Thymus (tissue), 11 donors: ENCODE measurements around the gene TTC12. TPM values are rescaled to one million over a fixed set of nuclear protein-coding genes. Genes with fewer than 3 reads are reported as not detected.

ENCODE experiments used
- DNase-seq, 9 donors: peaks; one replicate each; pipeline ENCODE4 v3.0.0-alpha.2; 2013; ENCODE audit warnings: low spot score in 9 of 9, low read depth in 6 of 9, missing footprints in 1 of 9
- H3K27ac ChIP-seq, 2 donors: one replicate each; pipeline ENCODE4 v1.5.1; 2013; ENCODE audit warnings: control low read depth in 1 of 2, low read depth in 1 of 2, low read length in 1 of 2, mild to moderate bottlenecking in 1 of 2, moderate library complexity in 1 of 2
- H3K27me3 ChIP-seq, 2 donors: one replicate each; pipeline ENCODE4 v1.5.1; 2013; ENCODE audit warnings: low read length in 1 of 2; ENCODE audit not compliant: control insufficient read depth in 2 of 2, insufficient read depth in 1 of 2
- H3K36me3 ChIP-seq, 2 donors: one replicate each; pipeline ENCODE4 v1.5.1; 2013; ENCODE audit warnings: low read length in 1 of 2, mild to moderate bottlenecking in 1 of 2, moderate library complexity in 1 of 2; ENCODE audit not compliant: control insufficient read depth in 2 of 2, insufficient read depth in 2 of 2
- H3K4me1 ChIP-seq, 2 donors: one replicate each; pipeline ENCODE4 v1.5.1; 2013; ENCODE audit warnings: low read length in 2 of 2; ENCODE audit not compliant: control insufficient read depth in 2 of 2, insufficient read depth in 2 of 2
- H3K4me3 ChIP-seq, 2 donors: one replicate each; pipeline ENCODE4 v1.5.1; 2013; ENCODE audit warnings: low read length in 2 of 2, control low read depth in 1 of 2, mild to moderate bottlenecking in 1 of 2
- H3K9me3 ChIP-seq, 2 donors: one replicate each; pipeline ENCODE4 v1.5.1; 2013; ENCODE audit warnings: low read length in 1 of 2, mild to moderate bottlenecking in 1 of 2; ENCODE audit not compliant: control insufficient read depth in 2 of 2, insufficient read depth in 1 of 2
- WGBS: extraction: QIAGEN DNeasy Blood & Tissue Kit; methylation state at CpG from one replicate; pipeline ENCODE4 v1.1.7; 2013; 5-methylcytosine and 5-hydroxymethylcytosine counted together
- polyA plus RNA-seq: library from polyadenylated mRNA; stranded (reverse); fragments of 200-250 nt; gene quantifications from one replicate; pipeline ENCODE4 v1.2.3, GENCODE V29; 2013
- total RNA-seq: library from RNA; stranded (reverse); fragments of 120-200 nt; gene quantifications from one replicate; pipeline ENCODE4 v1.2.4, GENCODE V29; 2013
- donor health status: healthy.

TTC12 gene
- total and polyA plus RNA-seq, 2 donors = 6.6 to 11.1 TPM

GRCh38 chr11:113397821-113398220 lies 83.4 kb downstream of the TTC12 start:
- 96% methylated on average over 4 of the region's 4 CpGs for WGBS
- Histone ChIP-seq H3K4me3 (no peak overlapping the region), H3K27me3 (peaks cover 0 to 3% of the 10 kb centered on the region in 2 donors), H3K27ac (no peak overlapping the region), H3K9me3 (no peaks in the 10 kb centered on the region), H3K4me1 (no peaks in the 10 kb centered on the region), H3K36me3 (no peaks in the 10 kb centered on the region)
- no peak for DNase-seq

DNA sequence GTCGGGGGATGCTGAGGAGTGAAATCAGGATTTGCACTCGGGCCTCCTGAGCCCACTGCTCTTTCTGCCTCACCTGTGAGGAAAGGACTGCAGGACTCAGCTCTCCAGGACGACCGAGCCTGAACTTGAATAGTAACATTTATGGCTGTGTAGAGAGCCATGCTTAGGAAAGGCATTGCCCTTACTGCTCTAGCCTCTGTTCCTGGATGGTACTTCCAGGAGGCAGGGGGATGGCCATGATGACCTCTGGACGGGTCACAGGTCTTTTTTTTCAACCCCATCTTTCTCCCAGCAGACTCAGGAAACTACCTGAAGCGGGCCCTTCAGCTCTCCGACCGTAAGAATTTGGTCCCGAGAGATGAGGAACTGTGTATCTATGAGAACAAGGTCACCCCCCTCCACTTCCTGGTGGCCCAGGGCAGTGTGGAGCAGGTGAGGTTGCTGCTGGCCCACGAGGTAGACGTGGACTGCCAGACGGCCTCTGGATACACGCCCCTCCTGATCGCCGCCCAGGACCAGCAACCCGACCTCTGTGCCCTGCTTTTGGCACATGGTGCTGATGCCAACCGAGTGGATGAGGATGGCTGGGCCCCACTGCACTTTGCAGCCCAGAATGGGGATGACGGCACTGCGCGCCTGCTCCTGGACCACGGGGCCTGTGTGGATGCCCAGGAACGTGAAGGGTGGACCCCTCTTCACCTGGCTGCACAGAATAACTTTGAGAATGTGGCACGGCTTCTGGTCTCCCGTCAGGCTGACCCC lies 84.5 kb downstream of the TTC12 start:
- H3K36me3 ChIP-seq = no peaks in the 10 kb centered on the region
- no peaks in the 10 kb centered on the region for H3K4me1 ChIP-seq
- H3K27me3 ChIP-seq = no peaks in the 10 kb centered on the region
- H3K4me3 ChIP-seq = no peak overlapping the region
- DNase-seq = no peak
- no peak overlapping the region for H3K27ac ChIP-seq
- H3K9me3 ChIP-seq = no peaks in the 10 kb centered on the region
- WGBS = 92% methylated on average over 24 of the region's 24 CpGs

DNA sequence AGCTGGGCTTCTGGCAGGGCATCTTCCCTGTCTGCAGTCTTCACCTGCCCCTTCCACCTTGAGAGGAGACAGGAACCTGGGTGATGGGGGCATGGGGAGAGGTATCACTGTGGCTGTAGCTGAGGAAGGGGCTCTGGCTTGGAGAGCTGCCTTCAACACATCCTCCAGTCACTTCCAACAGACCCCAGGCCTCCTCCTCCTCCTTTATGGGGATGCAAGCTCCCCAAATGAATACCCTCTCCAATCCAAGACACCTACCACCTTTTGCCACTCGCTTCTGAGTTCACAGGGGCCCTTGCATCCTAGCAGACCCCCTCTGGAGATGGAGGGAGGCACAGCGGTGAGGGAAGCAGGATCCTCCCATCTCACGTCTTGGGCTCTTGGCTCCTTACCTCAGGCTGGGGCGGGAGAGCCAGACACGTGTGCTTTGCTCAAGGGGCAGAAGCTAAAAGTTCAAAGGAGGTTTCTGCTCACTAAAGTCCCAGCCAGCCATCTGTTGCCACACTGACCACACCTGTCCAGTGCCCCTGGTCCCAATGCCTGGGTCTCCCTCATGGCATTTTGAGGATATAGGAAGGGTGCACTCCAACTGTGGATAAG lies 86.3 kb downstream of the TTC12 start:
- Histone ChIP-seq H3K27ac (no peak overlapping the region), H3K9me3 (no peaks in the 10 kb centered on the region), H3K4me1 (no peaks in the 10 kb centered on the region), H3K4me3 (no peak overlapping the region), H3K36me3 (no peaks in the 10 kb centered on the region), H3K27me3 (no peaks in the 10 kb centered on the region)
- WGBS = 88% methylated on average over 5 of the region's 5 CpGs
- no peak for DNase-seq

DNA sequence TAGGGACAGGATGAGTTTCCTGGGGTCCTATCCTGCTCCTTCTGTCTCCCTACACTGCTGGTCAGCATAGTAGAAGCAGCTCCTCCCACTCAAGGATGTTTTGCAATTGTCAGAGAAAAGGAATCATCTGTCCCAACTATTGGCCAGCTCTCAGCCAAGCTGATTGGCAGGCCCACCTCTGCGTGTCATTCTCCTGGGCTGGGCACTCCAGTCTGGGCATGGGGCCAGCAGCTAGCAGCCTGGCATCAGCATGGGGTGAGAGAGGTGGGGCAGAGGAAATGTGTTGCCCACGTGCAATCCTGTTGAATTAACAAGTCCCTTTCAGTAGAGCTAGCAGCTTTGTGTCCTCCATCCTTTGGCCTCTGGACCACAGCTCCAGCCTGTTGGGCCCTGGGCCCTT lies 87.3 kb downstream of the TTC12 start:
- H3K27ac ChIP-seq = no peak overlapping the region
- DNase-seq = no peak
- H3K9me3 ChIP-seq = no peaks in the 10 kb centered on the region
- no peak overlapping the region for H3K4me3 ChIP-seq
- no peaks in the 10 kb centered on the region for H3K4me1 ChIP-seq
- no peaks in the 10 kb centered on the region for H3K36me3 ChIP-seq
- H3K27me3 ChIP-seq = no peaks in the 10 kb centered on the region
- WGBS = 8% methylated on average over 2 of the region's 2 CpGs

DNA sequence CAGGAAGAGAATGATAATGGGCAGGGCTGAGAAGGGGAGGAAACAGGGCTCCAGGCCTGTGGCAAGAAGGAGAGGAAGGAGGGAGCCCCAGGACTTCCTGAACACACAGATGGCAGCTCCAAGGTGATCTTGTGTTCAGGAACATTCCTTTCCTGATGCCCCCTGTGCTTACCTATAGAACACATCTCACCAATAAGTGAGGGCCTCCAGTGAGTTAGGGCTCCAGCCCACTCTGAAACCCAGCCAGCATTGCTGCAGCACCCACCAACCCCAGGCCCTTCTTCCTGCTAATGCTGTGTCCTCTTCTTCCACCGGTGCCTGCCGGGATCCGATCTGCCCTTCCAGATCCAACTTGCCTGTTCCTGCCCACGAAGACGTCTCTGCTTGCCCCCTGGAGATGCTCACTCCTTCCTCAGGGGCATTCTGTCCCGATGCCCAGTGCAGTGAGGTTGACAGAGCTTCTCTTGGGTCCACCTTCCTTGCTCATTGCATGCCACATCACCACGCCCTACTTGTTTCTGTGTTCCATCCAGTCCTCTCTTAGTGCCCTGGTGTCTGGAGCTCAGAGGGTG lies 90.6 kb downstream of the TTC12 start:
- H3K4me3 ChIP-seq = no peak overlapping the region
- H3K4me1 ChIP-seq = no peaks in the 10 kb centered on the region
- WGBS = 92% methylated on average over 7 of the region's 7 CpGs
- DNase-seq = no peak
- H3K36me3 ChIP-seq = no peaks in the 10 kb centered on the region
- H3K27ac ChIP-seq = no peak overlapping the region
- H3K27me3 ChIP-seq = no peaks in the 10 kb centered on the region
- H3K9me3 ChIP-seq = no peaks in the 10 kb centered on the region

GRCh38 chr11:113405724-113406478 lies 91.5 kb downstream of the TTC12 start:
- Histone ChIP-seq H3K9me3 (no peaks in the 10 kb centered on the region), H3K4me3 (no peak overlapping the region), H3K27me3 (no peaks in the 10 kb centered on the region), H3K4me1 (no peaks in the 10 kb centered on the region), H3K27ac (no peak overlapping the region), H3K36me3 (no peaks in the 10 kb centered on the region)
- WGBS = 85% methylated on average over 7 of the region's 7 CpGs
- no peak for DNase-seq

- no peak for DNase-seq
- WGBS = 58% methylated on average over 3 of the region's 3 CpGs
- Histone ChIP-seq H3K9me3 (no peaks in the 10 kb centered on the region), H3K4me3 (no peak overlapping the region), H3K36me3 (no peaks in the 10 kb centered on the region), H3K4me1 (no peaks in the 10 kb centered on the region), H3K27me3 (no peaks in the 10 kb centered on the region), H3K27ac (no peak overlapping the region)
These were observed 92.8 kb downstream of the TTC12 start for GRCh38 chr11:113407163-113407562.

- no peaks in the 10 kb centered on the region for H3K27me3 ChIP-seq
- H3K36me3 ChIP-seq = no peaks in the 10 kb centered on the region
- no peak overlapping the region for H3K27ac ChIP-seq
- no peak for DNase-seq
- WGBS = 86% methylated on average over 9 of the region's 9 CpGs
- H3K9me3 ChIP-seq = no peaks in the 10 kb centered on the region
- no peaks in the 10 kb centered on the region for H3K4me1 ChIP-seq
- H3K4me3 ChIP-seq = no peak overlapping the region
These were observed 93.8 kb downstream of the TTC12 start for GRCh38 chr11:113408206-113408605.

- DNase-seq = no peak
- H3K4me1 ChIP-seq = no peaks in the 10 kb centered on the region
- no peak overlapping the region for H3K27ac ChIP-seq
- no peak overlapping the region for H3K4me3 ChIP-seq
- 92% methylated on average over 9 of the region's 9 CpGs for WGBS
- H3K36me3 ChIP-seq = no peaks in the 10 kb centered on the region
- no peaks in the 10 kb centered on the region for H3K9me3 ChIP-seq
- H3K27me3 ChIP-seq = no peaks in the 10 kb centered on the region
These were observed 94.5 kb downstream of the TTC12 start for GRCh38 chr11:113408887-113409286.
